ENCODE results near the gene DENND2A. TPM values are rescaled to one million over a fixed set of nuclear protein-coding genes. Genes with fewer than 3 reads are reported as not detected.
A peak's percentile ranks its signal among the peaks of the same experiment; 100 is the strongest.

Gene DENND2A
- 10 to 100 TPM in 6 of 7 donors, 1 to 10 TPM in 1; 9.6 to 35.3 (median 19.9) TPM for total RNA-seq
- polyA plus RNA-seq, result 1 to 10 TPM; 1.9 to 7.7 (median 6.6) TPM
- long read RNA-seq, donor 1, partial matches to known transcripts, result 0 of 4 reads
- long read RNA-seq, donor 1, other reads (novel, unspliced or antisense), result 0 of 4 reads
- long read RNA-seq, donor 2, partial matches to known transcripts, result 0 of 1 reads
- long read RNA-seq, donor 2, other reads (novel, unspliced or antisense), result 0 of 1 reads

- H3K27me3 ChIP-seq (replicated peaks in 1 of 7), result peaks cover 0 to 72% (median 18%) of the 10 kb centered on the region in 7 donors
- WGBS, 5 donors, result 5 to 11% (median 6%) methylated on average over 20 to 78 of the region's 78 CpGs
- H3K4me3 ChIP-seq, result peak within 1 kb of the TSS; percentile 39 to 76 (median 50)
- peaks cover 10 to 70% (median 35%) of the 10 kb centered on the region in 6 donors for H3K4me1 ChIP-seq
- no peaks in the 10 kb centered on the region for H3K36me3 ChIP-seq
- TF ChIP-seq CTCF (IDR thresholded peaks at IDR 0.05 in 8 of 11, conservative IDR thresholded peaks at IDR 0.05 in 3 of 11), result no peak
- peak; percentile 28 to 57 (median 48) for TF ChIP-seq POLR2AphosphoS5 (IDR thresholded peaks at IDR 0.05)
- no peaks in the 10 kb centered on the region for H3K9me3 ChIP-seq
- intact Hi-C loops (cut with DNase I; ENCODE audit: low total_unique reads), result no loop called here
- peak within 1 kb of the TSS; percentile 60 to 85 (median 80) for H3K27ac ChIP-seq
- DNase-seq, result peak; percentile 81
Observed at GRCh38 chr7:140640727-140641523, at the start of gene DENND2A. DENND2A (minus strand) TSS chr7:140640813; CDS start chr7:140602397, 38,416 bp downstream.

- 94 to 97% (median 95%) methylated on average over 16 of the region's 16 CpGs for WGBS, 5 donors
- Histone ChIP-seq H3K4me3 (no peak overlapping the region), H3K36me3 (peaks cover 0 to 91% (median 34%) of the 10 kb centered on the region in 6 donors), H3K4me1 (no peaks in the 10 kb centered on the region), H3K9me3 (no peaks in the 10 kb centered on the region), H3K27me3 (replicated peaks in 1 of 7) (no peaks in the 10 kb centered on the region), H3K27ac (no peak overlapping the region)
- DNase-seq, result peak; percentile 50
- TF ChIP-seq POLR2A (IDR thresholded peaks at IDR 0.05) (no peak), CTCF (IDR thresholded peaks at IDR 0.05 in 8 of 11, conservative IDR thresholded peaks at IDR 0.05 in 3 of 11) (no peak), POLR2AphosphoS5 (IDR thresholded peaks at IDR 0.05) (no peak)
- intact Hi-C loops (cut with DNase I; ENCODE audit: low total_unique reads), result loop anchor here (10.0 kb wide), 1 partner anchor 325 kb away; the partner anchor contains the start of gene MRPS33
Observed at GRCh38 chr7:140689199-140690152, 48.9 kb upstream of the DENND2A start.

GRCh38 chr7:140688341-140688740 is 47.7 kb upstream of the DENND2A start:
- WGBS, 5 donors, result 92 to 98% (median 94%) methylated on average over 5 to 6 of the region's 6 CpGs
- H3K4me3 ChIP-seq, result no peak overlapping the region
- H3K36me3 ChIP-seq, result peaks cover 0 to 100% (median 34%) of the 10 kb centered on the region in 6 donors
- no peak overlapping the region for H3K27ac ChIP-seq
- no peaks in the 10 kb centered on the region for H3K9me3 ChIP-seq
- DNase-seq, result peak; percentile 49
- intact Hi-C loops (cut with DNase I; ENCODE audit: low total_unique reads), result no loop called here
- H3K4me1 ChIP-seq, result no peaks in the 10 kb centered on the region
- TF ChIP-seq POLR2AphosphoS5 (IDR thresholded peaks at IDR 0.05) (no peak), CTCF (IDR thresholded peaks at IDR 0.05 in 8 of 11, conservative IDR thresholded peaks at IDR 0.05 in 3 of 11) (no peak)
- H3K27me3 ChIP-seq (replicated peaks in 1 of 7), result no peaks in the 10 kb centered on the region

Data from spleen (tissue), 13 donors.